DMS53 treated with DMSO at 0.1 percent for 48 hours (cell line): Measurements from ENCODE around the gene TPM4.
"Not testable (repeated sequence)": the region's sequence is repeated elsewhere in the genome, so short reads cannot be mapped to it uniquely, and the experiment has no call there.

ENCODE experiments used
- DNase-seq: peaks from one replicate; lab custom pipeline; 2025; ENCODE audit not compliant: unreplicated experiment; lab: John Stamatoyannopoulos, UW

Gene TPM4

GRCh38 chr19:16071072-16071691, 5.1 kb upstream of the TPM4 start:
- DNase-seq = no peak

DNA sequence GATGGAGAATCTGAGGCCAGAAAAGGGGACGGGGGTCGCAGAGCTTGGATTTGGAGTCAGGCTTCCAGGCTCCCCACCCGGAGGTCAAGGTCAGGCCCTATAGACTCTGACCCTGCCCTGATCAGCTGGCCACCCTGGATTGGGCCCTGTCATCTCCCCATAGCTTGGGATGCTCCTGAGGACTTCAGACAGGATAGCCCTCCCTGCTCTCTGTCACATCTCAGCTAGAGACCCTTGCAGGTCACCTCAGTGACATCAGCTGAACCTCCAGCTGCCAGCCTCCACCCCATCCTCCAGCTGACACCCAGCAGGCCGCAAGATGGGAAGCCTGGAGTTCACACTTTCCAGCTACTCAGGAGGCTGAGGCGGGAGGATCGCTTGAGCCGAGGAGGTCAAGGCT, 2.8 kb upstream of the TPM4 start:
- DNase-seq = no peak

GRCh38 chr19:16073988-16074387, 2.3 kb upstream of the TPM4 start:
- DNase-seq = no peak

DNA sequence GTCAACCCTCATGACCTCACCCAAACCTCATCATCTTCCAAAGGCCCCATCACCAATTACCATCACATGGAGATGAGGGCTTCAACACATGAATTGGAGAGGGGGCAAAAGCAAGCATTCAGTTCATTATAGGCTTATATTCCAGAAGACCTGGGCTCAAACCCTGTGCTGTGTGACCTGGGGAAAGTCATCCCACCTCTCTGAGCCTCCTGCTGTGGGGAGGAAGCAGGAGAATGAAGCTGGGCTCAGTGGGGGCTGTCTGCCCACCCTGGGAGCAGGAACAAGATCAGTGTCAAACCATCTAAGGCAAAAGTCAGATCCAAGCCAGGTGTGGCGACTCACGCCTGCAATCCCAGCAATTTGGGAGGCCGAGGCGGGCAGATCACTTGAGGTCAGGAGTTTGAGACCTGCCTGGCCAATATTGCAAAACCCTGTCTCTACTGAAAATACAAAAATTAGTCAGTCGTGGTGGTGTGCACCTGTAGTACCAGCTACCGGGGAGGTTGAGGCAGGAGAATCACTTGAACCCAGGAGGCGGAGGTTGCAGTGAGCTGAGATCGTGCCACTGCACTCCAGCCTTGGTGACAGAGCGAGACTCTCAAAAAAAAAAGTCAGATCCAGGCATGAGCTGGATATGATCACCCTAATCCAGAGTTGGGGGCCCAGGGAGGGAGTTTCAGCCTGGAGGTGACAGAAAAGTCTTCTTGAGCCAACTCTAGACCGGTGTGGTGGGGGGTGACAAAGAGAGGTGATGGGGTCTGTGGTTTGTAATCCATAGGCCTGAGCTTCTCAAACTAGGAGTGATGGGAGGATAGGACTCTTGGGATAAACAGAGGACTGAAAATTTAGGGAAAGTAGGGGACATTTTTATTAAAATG, 1.6 kb upstream of the TPM4 start:
- no peak for DNase-seq

DNA sequence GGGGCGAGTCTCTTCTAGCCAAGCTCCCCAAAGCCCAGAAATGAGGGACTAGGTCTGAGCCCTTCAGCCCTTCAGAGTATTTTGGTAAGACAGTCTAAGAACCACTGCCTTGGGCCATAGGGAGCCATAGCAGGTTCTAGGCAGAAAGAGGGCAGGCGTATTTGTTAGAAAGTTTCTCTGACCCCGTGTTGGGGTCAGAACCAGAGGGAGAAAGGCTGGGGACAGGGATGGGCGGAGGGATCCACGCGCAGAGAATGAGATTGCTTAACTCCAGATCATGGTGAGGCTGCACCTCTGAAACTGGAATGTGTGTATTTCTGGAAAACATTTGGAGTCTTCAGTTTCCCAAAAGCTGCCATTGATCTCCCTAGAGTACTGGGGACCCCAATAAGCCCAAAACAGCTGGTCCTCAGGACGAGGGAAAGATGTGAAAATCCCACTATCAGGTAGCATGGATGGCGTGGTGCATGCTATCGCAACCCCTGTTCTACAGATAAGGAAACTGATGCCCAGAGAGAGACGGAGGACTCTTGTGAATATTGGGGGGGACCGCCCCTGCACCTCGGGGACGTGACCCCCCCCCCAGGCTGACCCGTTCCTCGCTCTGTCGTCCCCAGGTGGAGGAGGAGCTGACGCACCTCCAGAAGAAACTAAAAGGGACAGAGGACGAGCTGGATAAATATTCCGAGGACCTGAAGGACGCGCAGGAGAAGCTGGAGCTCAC, 703 bp upstream of the TPM4 start:
- no peak for DNase-seq

GRCh38 chr19:16076958-16077611, 790 bp downstream of the TPM4 start:
- no peak for DNase-seq

GRCh38 chr19:16077984-16078758, 1.9 kb downstream of the TPM4 start:
- DNase-seq = no peak

DNA sequence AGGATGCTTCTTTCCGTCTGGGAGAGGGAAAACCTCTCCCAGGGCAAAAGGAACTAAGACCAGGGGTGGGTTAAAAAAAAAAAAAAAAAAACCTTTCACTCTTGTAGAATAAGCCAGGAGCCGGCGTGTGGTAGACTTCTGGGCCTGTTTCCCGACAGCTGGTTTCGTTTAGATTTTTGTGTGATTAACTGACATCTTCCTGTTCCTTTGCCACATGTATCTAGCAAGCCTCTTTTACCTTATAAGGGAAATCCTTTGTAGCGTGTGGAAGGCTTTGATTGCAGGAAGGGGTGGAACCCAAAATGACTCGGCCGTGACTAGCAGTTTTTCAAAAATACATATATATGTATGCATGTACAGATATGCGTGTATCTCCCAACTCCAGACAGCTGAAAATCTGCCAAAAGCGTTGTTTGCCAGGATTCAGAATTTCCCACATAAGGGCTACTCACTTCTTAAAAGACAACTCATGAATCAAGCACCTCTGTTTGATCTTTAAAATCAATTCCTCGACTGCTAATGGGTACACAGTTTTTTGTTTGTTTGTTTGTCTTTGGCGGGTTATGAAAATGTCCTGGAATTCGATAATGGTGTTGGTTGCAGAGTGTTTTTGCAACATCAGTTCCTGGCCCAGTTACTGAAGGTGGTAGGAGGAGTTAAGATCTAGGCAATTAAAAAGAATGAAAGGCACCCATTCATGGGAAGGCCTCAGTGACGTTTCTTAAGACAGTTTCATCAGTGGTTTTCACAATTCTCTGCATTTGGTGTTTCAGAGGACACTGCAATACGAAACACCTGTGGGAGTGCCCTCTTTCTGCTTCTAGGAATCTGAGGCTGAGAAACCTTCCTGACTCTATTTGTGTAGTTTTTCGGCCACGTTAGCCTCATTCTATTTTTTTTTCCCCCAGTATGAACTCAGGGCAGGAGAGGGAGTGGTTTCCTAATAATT, 2.7 kb downstream of the TPM4 start:
- DNase-seq = no peak

GRCh38 chr19:16084067-16084685, 7.9 kb downstream of the TPM4 start:
- DNase-seq = no peak

GRCh38 chr19:16085115-16085514, 8.8 kb downstream of the TPM4 start:
- no peak for DNase-seq

DNA sequence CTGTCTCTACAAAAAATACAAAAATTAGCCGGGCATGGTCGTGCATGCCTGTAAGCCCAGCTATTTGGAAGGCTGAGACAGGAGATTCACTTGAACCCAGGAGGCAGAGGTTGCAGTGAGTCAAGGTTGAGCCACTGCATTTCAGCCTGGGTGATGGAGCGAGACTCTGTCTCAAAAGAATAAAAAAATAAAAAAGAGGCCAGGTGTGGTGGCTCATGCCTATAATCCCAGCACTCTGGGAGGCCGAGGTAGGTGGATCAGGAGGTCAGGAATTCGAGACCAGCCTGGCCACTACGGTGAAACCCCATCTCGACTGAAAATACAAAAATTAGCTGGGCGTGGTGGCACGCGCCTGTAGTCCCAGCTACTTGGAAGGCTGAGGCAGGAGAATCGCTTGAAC, 11.1 kb downstream of the TPM4 start:
- DNase-seq = not testable (repeated sequence)

GRCh38 chr19:16087940-16088339, 11.6 kb downstream of the TPM4 start:
- no peak for DNase-seq

- no peak for DNase-seq
These were observed 12.2 kb downstream of the TPM4 start for GRCh38 chr19:16088351-16089009.

DNA sequence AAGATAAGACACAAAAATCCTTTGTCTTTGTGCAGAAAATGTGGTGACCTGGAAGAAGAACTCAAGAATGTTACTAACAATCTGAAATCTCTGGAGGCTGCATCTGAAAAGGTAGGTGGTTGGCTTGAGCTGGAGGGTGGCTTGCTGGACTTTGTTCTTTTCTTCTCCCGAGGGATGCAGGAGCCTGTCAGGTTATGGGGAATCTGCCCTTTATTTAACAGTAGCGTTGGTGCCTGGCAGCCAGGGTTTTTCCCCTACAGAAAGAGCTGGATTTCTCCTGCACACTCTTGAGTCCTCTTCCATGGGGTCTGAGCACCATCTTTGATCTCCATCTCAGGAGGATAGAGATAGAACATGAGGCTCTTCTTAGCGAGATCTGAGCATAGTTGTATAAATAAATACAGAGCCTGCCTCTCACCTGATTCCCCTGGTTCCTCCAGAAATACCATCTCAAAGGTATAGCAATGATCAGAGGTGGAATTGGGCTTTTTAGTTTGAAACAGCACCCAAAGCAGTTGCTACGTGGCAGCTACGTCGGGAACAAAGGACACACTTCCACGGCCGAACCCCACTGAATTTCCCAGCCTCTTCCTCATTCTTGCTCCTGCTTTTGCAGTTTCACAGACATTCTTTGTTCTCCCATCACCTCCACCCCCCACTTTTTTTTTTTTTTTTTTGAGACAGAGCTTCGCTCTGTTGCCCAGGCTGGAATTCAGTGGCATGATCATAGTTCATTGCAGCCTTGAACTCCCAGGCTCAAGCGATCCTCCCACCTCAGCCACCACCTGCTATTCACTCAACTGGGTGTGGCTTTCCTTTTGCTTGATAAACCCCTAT, 12.9 kb downstream of the TPM4 start:
- no peak for DNase-seq

GRCh38 chr19:16091546-16092475, 15.5 kb downstream of the TPM4 start:
- DNase-seq = no peak

DNA sequence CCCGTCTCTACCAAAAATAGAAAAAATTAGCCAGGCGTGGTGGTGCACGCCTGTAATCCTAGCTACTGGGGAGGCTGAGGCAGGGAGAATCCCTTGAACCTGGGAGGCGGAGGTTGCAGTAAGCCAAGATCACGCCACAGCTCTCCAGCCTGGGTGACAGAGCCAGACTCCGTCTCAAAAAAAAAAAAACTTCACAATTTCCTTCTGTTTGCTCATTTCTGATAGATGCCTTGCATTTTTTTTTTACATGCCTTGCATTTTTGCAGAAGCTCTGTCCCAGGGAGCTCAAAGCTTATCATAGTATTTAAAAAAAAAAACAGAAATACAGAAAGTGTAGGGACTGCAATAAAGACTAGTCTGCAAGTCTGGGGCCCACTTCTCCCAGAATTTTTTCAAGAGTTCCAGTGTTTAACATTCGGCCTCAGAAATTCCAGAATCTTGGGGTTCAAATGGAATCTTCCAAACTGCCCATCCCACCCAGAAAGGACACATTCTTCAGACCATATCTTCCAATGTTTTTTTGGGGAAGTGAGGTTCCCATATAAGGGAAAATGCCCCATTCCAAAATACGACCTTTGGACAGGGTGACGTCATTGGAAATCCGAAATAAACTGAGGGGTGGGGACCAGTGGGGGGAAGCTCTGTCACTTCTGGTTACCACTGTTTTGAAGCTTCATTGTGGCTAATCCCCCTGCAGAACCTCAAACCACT, 18.2 kb downstream of the TPM4 start:
- DNase-seq = no peak
